RKO (cell line): ENCODE measurements around the gene FLNB.

ENCODE experiments used
- DNase-seq: peaks from one replicate; pipeline ENCODE4 v3.0.0-alpha.2; 2016; ENCODE audit warnings: low spot score

The FLNB gene

GRCh38 chr3:58164906-58165821 lies 156.9 kb downstream of the FLNB start:
- no peak for DNase-seq

GRCh38 chr3:58167431-58168351 lies 159.5 kb downstream of the FLNB start:
- DNase-seq: peak; percentile 59

- no peak for DNase-seq
Observed at GRCh38 chr3:58168498-58168897, 160.3 kb downstream of the FLNB start.

- no peak for DNase-seq
Observed at GRCh38 chr3:58169371-58169770, 161.1 kb downstream of the FLNB start.

GRCh38 chr3:58170376-58170775 lies 162.2 kb downstream of the FLNB start:
- no peak for DNase-seq

GRCh38 chr3:58171126-58171525 lies 162.9 kb downstream of the FLNB start:
- no peak for DNase-seq

GRCh38 chr3:58173029-58173668 lies 164.9 kb downstream of the FLNB start:
- no peak for DNase-seq

- peak; percentile 28 for DNase-seq
Observed at GRCh38 chr3:58173669-58174398, 165.6 kb downstream of the FLNB start.

GRCh38 chr3:58175187-58175436 lies 166.9 kb downstream of the FLNB start:
- DNase-seq: no peak

- DNase-seq: no peak
Observed at GRCh38 chr3:58175437-58176184, 167.4 kb downstream of the FLNB start.

- DNase-seq: no peak
Observed at GRCh38 chr3:58176185-58176530, 167.9 kb downstream of the FLNB start.

GRCh38 chr3:58176827-58177489 lies 168.7 kb downstream of the FLNB start:
- DNase-seq: no peak

- DNase-seq: peak; percentile 53
Observed at GRCh38 chr3:58177747-58178527, 169.7 kb downstream of the FLNB start.

- no peak for DNase-seq
Observed at GRCh38 chr3:58178528-58179234, 170.5 kb downstream of the FLNB start.

- DNase-seq: no peak
Observed at GRCh38 chr3:58179235-58180098, 171.2 kb downstream of the FLNB start.

- no peak for DNase-seq
Observed at GRCh38 chr3:58180099-58180880, 172.1 kb downstream of the FLNB start.

- no peak for DNase-seq
Observed at GRCh38 chr3:58180940-58181587, 172.8 kb downstream of the FLNB start.
